Panc1 (cell line): ENCODE results near the gene OR11L1. TPM values are rescaled to one million over a fixed set of nuclear protein-coding genes. Genes with fewer than 3 reads are reported as not detected.

ENCODE experiments used
- ATAC-seq: fragments of 200-7000 bp; cut with Tn5 transposase; 2 replicates; pipeline ENCODE4 v1.9.1; 2020; ENCODE audit warnings: mild to moderate bottlenecking, moderate library complexity
- BruUV-seq: library from RNA; stranded (reverse); fragments of 400-500 nt; replicated peaks from 2 replicates; lab custom pipeline; 2021; lab: Mats Ljungman, UMichigan
- CTCF ChIA-PET: fragments of 300-600 bp; sonication (Branson Sonifier 250); formaldehyde crosslinking; loops from one replicate; lab custom pipeline; 2022; ENCODE audit warnings: antibody characterized with exemption; lab: Charles Lee
- POLR2A ChIA-PET: fragments of 300-600 bp; sonication (Branson Sonifier 250); formaldehyde crosslinking; loops from one replicate; lab custom pipeline; 2022; ENCODE audit warnings: antibody characterized with exemption; lab: Charles Lee
- DNase-seq: peaks from one replicate; pipeline ENCODE4 v3.0.0-alpha.2; 2010; ENCODE audit warnings: low read depth, low spot score
- H3K27ac ChIP-seq: 2 replicates; pipeline ENCODE4 v1.5.1; 2011; ENCODE audit warnings: mild to moderate bottlenecking, low read length, inconsistent platforms
- H3K27me3 ChIP-seq: fragments of 200-500 bp; sonication (Bioruptor generic); 2 replicates; pipeline ENCODE4 v1.6.0; 2014; ENCODE audit warnings: low read length, inconsistent platforms; ENCODE audit not compliant: control insufficient read depth, insufficient read depth
- H3K36me3 ChIP-seq: fragments of 200-500 bp; sonication (Bioruptor generic); 2 replicates; pipeline ENCODE4 v1.5.1; 2014; ENCODE audit warnings: inconsistent platforms, mild to moderate bottlenecking, low read length, moderate library complexity; ENCODE audit not compliant: control insufficient read depth, insufficient read depth
- H3K4me1 ChIP-seq: 2 replicates; pipeline ENCODE4 v1.5.1; 2011; ENCODE audit warnings: inconsistent platforms, mild to moderate bottlenecking, low read length, moderate library complexity; ENCODE audit not compliant: control insufficient read depth, insufficient read depth
- H3K4me3 ChIP-seq, 2 experiments: 2 replicates each; pipeline ENCODE4 v1.5.1; 2011 to 2012; ENCODE audit warnings: low read depth in 2 of 2, low read length in 2 of 2, mild to moderate bottlenecking in 2 of 2, inconsistent platforms in 1 of 2, moderate library complexity in 1 of 2
- H3K9me3 ChIP-seq: fragments of 200-500 bp; sonication (Bioruptor generic); 2 replicates; pipeline ENCODE4 v1.5.1; 2014; ENCODE audit warnings: low read depth, mild to moderate bottlenecking, inconsistent platforms, low read length, moderate library complexity; ENCODE audit not compliant: control insufficient read depth, insufficient read depth
- POLR2AphosphoS5 ChIP-seq: IDR thresholded peaks from 2 replicates; pipeline ENCODE4 v1.6.1; 2012; ENCODE audit warnings: mild to moderate bottlenecking, low read depth, low read length, moderate library complexity
- SIN3A ChIP-seq: IDR thresholded peaks from 2 replicates; pipeline ENCODE4 v1.6.1; 2012; ENCODE audit warnings: low read depth, mild to moderate bottlenecking, low read length, moderate library complexity, borderline replicate concordance; ENCODE audit not compliant: insufficient read depth
- TCF7L2 ChIP-seq: IDR thresholded peaks from 2 replicates; pipeline ENCODE4 v1.6.1; 2011; ENCODE audit warnings: mild to moderate bottlenecking, low read depth, low read length, inconsistent platforms
- in situ Hi-C: cut with HindIII; loops from 2 replicates; pipeline ENCODE4 v1.10.0; 2016; ENCODE audit warnings: low sequenced_read_pairs, low pct_unique_long_range_greater_than_20kb
- intact Hi-C: fragments of 100-400 bp; cut with micrococcal nuclease; formaldehyde crosslinking; loops from one replicate; pipeline ENCODE4 v1.10.0; 2022; ENCODE audit not compliant: unreplicated experiment
- total RNA-seq: library from RNA; stranded (reverse); gene quantifications from one replicate; pipeline ENCODE4 v1.2.1, GENCODE V29; 2021; ENCODE audit not compliant: unreplicated experiment
- TF ChIP-seq, protein P1 (sequence below), 2 experiments: IDR thresholded peaks; 2 replicates each; pipeline ENCODE4 v1.6.1; 2011 to 2012; ENCODE audit warnings: low read depth in 2 of 2, control low read depth in 1 of 2, low read length in 1 of 2, mild to moderate bottlenecking in 1 of 2, moderate library complexity in 1 of 2; ENCODE audit not compliant: insufficient read depth in 1 of 2
- TF ChIP-seq, protein P2 (sequence below): fragments of 450-650 bp; IDR thresholded peaks from 2 replicates; pipeline ENCODE4 v1.5.1; 2017; ENCODE audit warnings: mild to moderate bottlenecking

The OR11L1 gene
- total RNA-seq, 1 experiment from 2014 or later: not detected

DNA sequence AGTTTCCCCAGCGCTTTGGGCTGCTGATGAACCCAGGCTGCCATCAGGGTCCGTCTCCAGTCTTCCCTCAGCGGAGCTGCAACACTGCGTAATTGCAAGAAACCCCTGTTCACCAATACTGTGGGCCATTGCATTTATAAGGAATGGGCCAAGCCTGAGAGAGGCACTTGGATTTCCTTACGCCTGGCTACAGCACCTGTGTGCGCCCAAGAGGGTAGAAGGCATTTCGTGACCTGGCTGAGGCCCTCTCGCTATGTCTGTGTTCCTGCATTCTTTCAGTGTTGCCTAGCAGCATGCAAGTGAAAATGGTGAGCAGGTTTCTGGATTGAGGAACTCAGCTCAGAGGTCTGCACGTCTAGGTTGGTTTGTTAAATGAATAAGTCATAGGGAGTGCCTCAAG, 41.6 kb upstream of the OR11L1 start:
- H3K4me3 ChIP-seq: no peak overlapping the region
- no peaks in the 10 kb centered on the region for H3K4me1 ChIP-seq
- BruUV-seq: no TSS peak
- POLR2A ChIA-PET: no interaction called here
- H3K27ac ChIP-seq: no peak overlapping the region
- CTCF ChIA-PET: no interaction called here
- in situ Hi-C loops (no loop called here), intact Hi-C loops (no loop called here)
- TF ChIP-seq, protein P1, sequence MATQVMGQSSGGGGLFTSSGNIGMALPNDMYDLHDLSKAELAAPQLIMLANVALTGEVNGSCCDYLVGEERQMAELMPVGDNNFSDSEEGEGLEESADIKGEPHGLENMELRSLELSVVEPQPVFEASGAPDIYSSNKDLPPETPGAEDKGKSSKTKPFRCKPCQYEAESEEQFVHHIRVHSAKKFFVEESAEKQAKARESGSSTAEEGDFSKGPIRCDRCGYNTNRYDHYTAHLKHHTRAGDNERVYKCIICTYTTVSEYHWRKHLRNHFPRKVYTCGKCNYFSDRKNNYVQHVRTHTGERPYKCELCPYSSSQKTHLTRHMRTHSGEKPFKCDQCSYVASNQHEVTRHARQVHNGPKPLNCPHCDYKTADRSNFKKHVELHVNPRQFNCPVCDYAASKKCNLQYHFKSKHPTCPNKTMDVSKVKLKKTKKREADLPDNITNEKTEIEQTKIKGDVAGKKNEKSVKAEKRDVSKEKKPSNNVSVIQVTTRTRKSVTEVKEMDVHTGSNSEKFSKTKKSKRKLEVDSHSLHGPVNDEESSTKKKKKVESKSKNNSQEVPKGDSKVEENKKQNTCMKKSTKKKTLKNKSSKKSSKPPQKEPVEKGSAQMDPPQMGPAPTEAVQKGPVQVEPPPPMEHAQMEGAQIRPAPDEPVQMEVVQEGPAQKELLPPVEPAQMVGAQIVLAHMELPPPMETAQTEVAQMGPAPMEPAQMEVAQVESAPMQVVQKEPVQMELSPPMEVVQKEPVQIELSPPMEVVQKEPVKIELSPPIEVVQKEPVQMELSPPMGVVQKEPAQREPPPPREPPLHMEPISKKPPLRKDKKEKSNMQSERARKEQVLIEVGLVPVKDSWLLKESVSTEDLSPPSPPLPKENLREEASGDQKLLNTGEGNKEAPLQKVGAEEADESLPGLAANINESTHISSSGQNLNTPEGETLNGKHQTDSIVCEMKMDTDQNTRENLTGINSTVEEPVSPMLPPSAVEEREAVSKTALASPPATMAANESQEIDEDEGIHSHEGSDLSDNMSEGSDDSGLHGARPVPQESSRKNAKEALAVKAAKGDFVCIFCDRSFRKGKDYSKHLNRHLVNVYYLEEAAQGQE (IDR thresholded peaks at IDR 0.05; ENCODE audit: insufficient read depth in 1 of 2, low read depth in 2 of 2, low read length in 1 of 2): no peak
- no peak for TF ChIP-seq TCF7L2
- TF ChIP-seq, protein P2, sequence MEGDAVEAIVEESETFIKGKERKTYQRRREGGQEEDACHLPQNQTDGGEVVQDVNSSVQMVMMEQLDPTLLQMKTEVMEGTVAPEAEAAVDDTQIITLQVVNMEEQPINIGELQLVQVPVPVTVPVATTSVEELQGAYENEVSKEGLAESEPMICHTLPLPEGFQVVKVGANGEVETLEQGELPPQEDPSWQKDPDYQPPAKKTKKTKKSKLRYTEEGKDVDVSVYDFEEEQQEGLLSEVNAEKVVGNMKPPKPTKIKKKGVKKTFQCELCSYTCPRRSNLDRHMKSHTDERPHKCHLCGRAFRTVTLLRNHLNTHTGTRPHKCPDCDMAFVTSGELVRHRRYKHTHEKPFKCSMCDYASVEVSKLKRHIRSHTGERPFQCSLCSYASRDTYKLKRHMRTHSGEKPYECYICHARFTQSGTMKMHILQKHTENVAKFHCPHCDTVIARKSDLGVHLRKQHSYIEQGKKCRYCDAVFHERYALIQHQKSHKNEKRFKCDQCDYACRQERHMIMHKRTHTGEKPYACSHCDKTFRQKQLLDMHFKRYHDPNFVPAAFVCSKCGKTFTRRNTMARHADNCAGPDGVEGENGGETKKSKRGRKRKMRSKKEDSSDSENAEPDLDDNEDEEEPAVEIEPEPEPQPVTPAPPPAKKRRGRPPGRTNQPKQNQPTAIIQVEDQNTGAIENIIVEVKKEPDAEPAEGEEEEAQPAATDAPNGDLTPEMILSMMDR: no peak
- no peak for TF ChIP-seq POLR2AphosphoS5
- no peak for TF ChIP-seq SIN3A
- DNase-seq (no peak), ATAC-seq (no peak)
- H3K36me3 ChIP-seq: no peaks in the 10 kb centered on the region
- no peaks in the 10 kb centered on the region for H3K27me3 ChIP-seq
- H3K9me3 ChIP-seq: no peaks in the 10 kb centered on the region

DNA sequence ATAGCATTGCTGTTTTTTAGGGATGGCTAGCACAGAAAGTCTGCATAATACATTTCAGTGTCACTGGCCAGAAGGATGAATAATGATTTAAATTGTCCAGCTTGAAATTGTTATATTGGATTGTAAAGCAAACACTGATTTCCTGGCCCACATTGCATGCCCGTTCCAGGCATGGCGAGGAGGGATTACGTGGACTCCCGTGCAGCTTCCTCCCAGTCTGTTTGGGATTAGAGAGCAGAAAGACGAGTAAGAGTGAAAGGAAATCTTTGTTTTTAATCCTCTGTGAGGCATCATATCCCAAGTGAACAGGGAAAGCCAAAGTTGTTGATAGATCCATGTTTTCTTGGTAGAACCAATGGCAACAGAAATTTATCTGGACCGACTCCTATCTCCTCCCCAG, 23.7 kb upstream of the OR11L1 start:
- no peaks in the 10 kb centered on the region for H3K9me3 ChIP-seq
- ChIA-PET POLR2A (no interaction called here), CTCF (no interaction called here)
- BruUV-seq: no TSS peak
- DNase-seq (no peak), ATAC-seq (no peak)
- in situ Hi-C loops: no loop called here
- TF ChIP-seq, protein P2: no peak
- TF ChIP-seq, protein P1 (IDR thresholded peaks at IDR 0.05; ENCODE audit: insufficient read depth in 1 of 2, low read depth in 2 of 2, low read length in 1 of 2): no peak
- TF ChIP-seq POLR2AphosphoS5 (no peak), SIN3A (no peak), TCF7L2 (no peak)
- H3K36me3 ChIP-seq: no peaks in the 10 kb centered on the region
- no peak overlapping the region for H3K4me3 ChIP-seq
- no peaks in the 10 kb centered on the region for H3K4me1 ChIP-seq
- no peak overlapping the region for H3K27ac ChIP-seq
- no peaks in the 10 kb centered on the region for H3K27me3 ChIP-seq
- intact Hi-C loops: no loop called here
